Activated T-cell treated with anti-CD3 and anti-CD28 coated beads, Interleukin-2, amount 50 U/mL, for 72 hours (primary cell): ENCODE measurements around the gene GNG13. TPM values are rescaled to one million over a fixed set of nuclear protein-coding genes. Genes with fewer than 3 reads are reported as not detected.

Experiments used
- ATAC-seq, 2 donors: fragments of 150-1000 bp; cut with Tn5 transposase; replicated peaks in 1 of 2; 2 replicates each; pipeline ENCODE4 v1.10.0; 2021; ENCODE audit warnings: moderate library complexity in 2 of 2, mild to moderate bottlenecking in 1 of 2
- DNase-seq, 2 donors: peaks; one replicate each; pipeline ENCODE4 v3.0.0; 2021 to 2022; ENCODE audit warnings: mixed read lengths in 1 of 2
- H3K27ac Mint-ChIP-seq: one replicate; pipeline ENCODE4 v1.8.0; 2022; ENCODE audit warnings: mild to moderate bottlenecking, moderate library complexity, mixed read lengths
- H3K27me3 Mint-ChIP-seq: one replicate; pipeline ENCODE4 v1.8.0; 2022; ENCODE audit warnings: low read depth, mixed read lengths
- H3K36me3 Mint-ChIP-seq, 2 donors: one replicate each; pipeline ENCODE4 v1.8.0; 2022; ENCODE audit warnings: mixed read lengths in 2 of 2, mild to moderate bottlenecking in 1 of 2; ENCODE audit not compliant: insufficient read depth in 2 of 2
- H3K4me1 Mint-ChIP-seq: one replicate; pipeline ENCODE4 v1.8.0; 2022; ENCODE audit warnings: low read depth, mixed read lengths
- H3K4me3 Mint-ChIP-seq, 2 donors: one replicate each; pipeline ENCODE4 v1.8.0; 2022; ENCODE audit warnings: mild to moderate bottlenecking in 2 of 2, mixed read lengths in 2 of 2, moderate library complexity in 2 of 2
- H3K9me3 Mint-ChIP-seq, 2 donors: one replicate each; pipeline ENCODE4 v1.8.0; 2022; ENCODE audit warnings: mixed read lengths in 2 of 2
- total RNA-seq, 2 donors: library from RNA; stranded (reverse); gene quantifications; one replicate each; pipeline ENCODE4 v1.2.3, GENCODE V29; 2022

The GNG13 gene
- total RNA-seq, 2 donors from 2014 or later = not detected

GRCh38 chr16:791131-791530, 9.4 kb downstream of the GNG13 start:
- DNase-seq = no peak
- Mint-ChIP-seq H3K9me3 (no peaks in the 10 kb centered on the region), H3K27ac (no peak overlapping the region), H3K27me3 (no peaks in the 10 kb centered on the region), H3K4me1 (peaks cover 15% of the 10 kb centered on the region), H3K36me3 (peaks cover 0 to 9% of the 10 kb centered on the region in 2 donors), H3K4me3 (no peak overlapping the region)
- no peak for ATAC-seq

- H3K36me3 Mint-ChIP-seq = peaks cover 0 to 9% of the 10 kb centered on the region in 2 donors
- H3K27me3 Mint-ChIP-seq = no peaks in the 10 kb centered on the region
- ATAC-seq (no peak), DNase-seq (no peak)
- H3K4me3 Mint-ChIP-seq = peak overlapping the region; percentile 51 to 83
- peaks cover 17% of the 10 kb centered on the region for H3K4me1 Mint-ChIP-seq
- no peaks in the 10 kb centered on the region for H3K9me3 Mint-ChIP-seq
- no peak overlapping the region for H3K27ac Mint-ChIP-seq
These were observed 10.4 kb downstream of the GNG13 start for GRCh38 chr16:790086-790485.

- no peak for DNase-seq
- H3K4me1 Mint-ChIP-seq = peaks cover 21% of the 10 kb centered on the region
- H3K27me3 Mint-ChIP-seq = no peaks in the 10 kb centered on the region
- H3K9me3 Mint-ChIP-seq = no peaks in the 10 kb centered on the region
- ATAC-seq = no peak
- H3K4me3 Mint-ChIP-seq = peak overlapping the region; percentile 83 to 85
- H3K27ac Mint-ChIP-seq = no peak overlapping the region
- peaks cover 0 to 9% of the 10 kb centered on the region in 2 donors for H3K36me3 Mint-ChIP-seq
These were observed 11.2 kb downstream of the GNG13 start for GRCh38 chr16:789191-789850.

- H3K27ac Mint-ChIP-seq = peak within 1 kb of the TSS; percentile 63
- H3K36me3 Mint-ChIP-seq = peaks cover 0 to 9% of the 10 kb centered on the region in 2 donors
- ATAC-seq = peak; percentile 93 to 94
These were observed 12.0 kb downstream of the GNG13 start, which contains the start of gene CHTF18 for GRCh38 chr16:788399-789126. CHTF18 (plus strand) TSS chr16:788620; CDS start chr16:788685, 65 bp downstream.

GRCh38 chr16:787978-788398, 12.5 kb downstream of the GNG13 start, which contains the start of gene RPUSD1:
RPUSD1 (minus strand) TSS chr16:788381; CDS start chr16:787737, 644 bp downstream.
- ATAC-seq = peak in 1 of 2 donors; percentile 42
- no peak for DNase-seq
- Mint-ChIP-seq H3K36me3 (peaks cover 0 to 9% of the 10 kb centered on the region in 2 donors), H3K9me3 (no peaks in the 10 kb centered on the region), H3K4me3 (peak within 1 kb of the TSS; percentile 92 to 93), H3K27me3 (no peaks in the 10 kb centered on the region), H3K4me1 (peaks cover 21% of the 10 kb centered on the region), H3K27ac (peak within 1 kb of the TSS; percentile 63)

More at GRCh38 chr16:788399-789126, 12.0 kb downstream of the GNG13 start, which contains the start of gene CHTF18:
- Mint-ChIP-seq H3K4me3 (peak within 1 kb of the TSS; percentile 92 to 93), H3K9me3 (no peaks in the 10 kb centered on the region), H3K4me1 (peaks cover 21% of the 10 kb centered on the region), H3K27me3 (no peaks in the 10 kb centered on the region)
- peak; percentile 93 to 96 for DNase-seq

GRCh38 chr16:787321-787966, 13.1 kb downstream of the GNG13 start:
- ATAC-seq (no peak), DNase-seq (no peak)
- Mint-ChIP-seq H3K27me3 (no peaks in the 10 kb centered on the region), H3K9me3 (no peaks in the 10 kb centered on the region), H3K4me3 (peak overlapping the region; percentile 92 to 93), H3K36me3 (peaks cover 0 to 9% of the 10 kb centered on the region in 2 donors), H3K27ac (peak overlapping the region; percentile 63), H3K4me1 (peaks cover 21% of the 10 kb centered on the region)

GRCh38 chr16:785563-786535, 14.7 kb downstream of the GNG13 start:
- ATAC-seq = peak; percentile 33 to 38
- no peaks in the 10 kb centered on the region for H3K9me3 Mint-ChIP-seq
- H3K27ac Mint-ChIP-seq = no peak overlapping the region

GRCh38 chr16:784431-784830, 16.1 kb downstream of the GNG13 start:
- no peak for DNase-seq
- no peaks in the 10 kb centered on the region for H3K27me3 Mint-ChIP-seq
- peaks cover 16% of the 10 kb centered on the region for H3K4me1 Mint-ChIP-seq
- H3K36me3 Mint-ChIP-seq = no peaks in the 10 kb centered on the region
- ATAC-seq = no peak
- H3K27ac Mint-ChIP-seq = no peak overlapping the region
- no peak overlapping the region for H3K4me3 Mint-ChIP-seq
- no peaks in the 10 kb centered on the region for H3K9me3 Mint-ChIP-seq

More at GRCh38 chr16:785563-786535, 14.7 kb downstream of the GNG13 start:
- Mint-ChIP-seq H3K36me3 (peaks cover 0 to under 1% of the 10 kb centered on the region in 2 donors), H3K4me3 (peak overlapping the region; percentile 92 to 93), H3K4me1 (peaks cover 16% of the 10 kb centered on the region), H3K27me3 (no peaks in the 10 kb centered on the region)
- DNase-seq = peak; percentile 83 to 88

GRCh38 chr16:783404-784161, 17.0 kb downstream of the GNG13 start:
- no peak for DNase-seq
- ATAC-seq = no peak
- H3K9me3 Mint-ChIP-seq = no peaks in the 10 kb centered on the region
- peaks cover 16% of the 10 kb centered on the region for H3K4me1 Mint-ChIP-seq
- H3K27me3 Mint-ChIP-seq = no peaks in the 10 kb centered on the region
- H3K36me3 Mint-ChIP-seq = no peaks in the 10 kb centered on the region
- no peak overlapping the region for H3K27ac Mint-ChIP-seq
- no peak overlapping the region for H3K4me3 Mint-ChIP-seq

GRCh38 chr16:782766-783403, 17.6 kb downstream of the GNG13 start:
- Mint-ChIP-seq H3K9me3 (no peaks in the 10 kb centered on the region), H3K4me1 (peaks cover 16% of the 10 kb centered on the region), H3K36me3 (no peaks in the 10 kb centered on the region), H3K4me3 (no peak overlapping the region), H3K27me3 (no peaks in the 10 kb centered on the region), H3K27ac (no peak overlapping the region)
- ATAC-seq = no peak
- no peak for DNase-seq

GRCh38 chr16:782258-782657, 18.3 kb downstream of the GNG13 start:
- DNase-seq = no peak
- H3K27me3 Mint-ChIP-seq = no peaks in the 10 kb centered on the region
- no peaks in the 10 kb centered on the region for H3K9me3 Mint-ChIP-seq
- H3K36me3 Mint-ChIP-seq = no peaks in the 10 kb centered on the region
- no peak overlapping the region for H3K4me3 Mint-ChIP-seq
- peaks cover 15% of the 10 kb centered on the region for H3K4me1 Mint-ChIP-seq
- ATAC-seq = no peak
- no peak overlapping the region for H3K27ac Mint-ChIP-seq
